ENCODE measurements around the gene AAK1. TPM values are rescaled to one million over a fixed set of nuclear protein-coding genes. Genes with fewer than 3 reads are reported as not detected.

The AAK1 gene
- total RNA-seq, 1 experiment from 2014 or later: 30.6 TPM

- Histone ChIP-seq H3K4me2 (ENCODE audit: insufficient read depth, insufficient read length, low read length) (no peak overlapping the region), H2BK120ac (ENCODE audit: low read depth, low read length, poor library complexity, severe bottlenecking) (no peak overlapping the region), H3K9ac (ENCODE audit: extremely low read depth, insufficient read length, low read length) (no peak overlapping the region), H4K20me1 (ENCODE audit: control insufficient read depth, insufficient read depth, insufficient read length) (no peaks in the 10 kb centered on the region), H3K23me2 (ENCODE audit: insufficient read length, low read depth, low read length, poor library complexity, severe bottlenecking) (no peaks in the 10 kb centered on the region), H3K79me1 (ENCODE audit: insufficient read depth, low read depth, low read length, poor library complexity, severe bottlenecking) (no peaks in the 10 kb centered on the region), H4K91ac (ENCODE audit: insufficient read length, low read depth, low read length) (no peak overlapping the region), H3K4me1 (ENCODE audit: insufficient read depth, low read length) (no peaks in the 10 kb centered on the region), H3K56ac (ENCODE audit: insufficient read length, low read depth, low read length) (no peak overlapping the region), H3K18ac (ENCODE audit: insufficient read length, low read depth, low read length) (no peak overlapping the region), H3K4ac (ENCODE audit: low read depth, low read length) (no peak overlapping the region), H2AK5ac (ENCODE audit: insufficient read length, low read length) (no peak overlapping the region), H2BK12ac (ENCODE audit: insufficient read length, low read depth, low read length) (no peak overlapping the region), H3T11ph (ENCODE audit: low read length) (no peak overlapping the region), H2AFZ (ENCODE audit: low read length) (no peak overlapping the region), H2BK20ac (ENCODE audit: low read depth, low read length, poor library complexity, severe bottlenecking) (no peak overlapping the region), H3K9me3 (ENCODE audit: control insufficient read depth, low read depth, low read length) (no peaks in the 10 kb centered on the region), H2BK5ac (ENCODE audit: insufficient read length, low read length) (no peak overlapping the region), H3K23ac (ENCODE audit: insufficient read length, low read depth, low read length) (no peak overlapping the region), H3K27me3 (ENCODE audit: insufficient read depth, low read length) (no peaks in the 10 kb centered on the region), H4K8ac (replicated peaks; ENCODE audit: insufficient read length, low read depth, low read length) (no peak overlapping the region), H3K79me2 (ENCODE audit: insufficient read depth, low read length) (no peaks in the 10 kb centered on the region), H3K27ac (ENCODE audit: insufficient read length, low read depth, low read length) (no peak overlapping the region), H3K14ac (ENCODE audit: insufficient read depth, low read length) (no peak overlapping the region), H2BK15ac (ENCODE audit: low read depth, low read length) (no peak overlapping the region), H4K5ac (ENCODE audit: insufficient read length, low read depth, low read length) (no peak overlapping the region)
- no peak overlapping the region for H3K4me3 Mint-ChIP-seq
- WGBS (ENCODE audit: extremely low coverage, insufficient read length, low lambda C conversion rate): no CpG with 5 or more reads among the region's 3 CpGs
- peaks cover 10 to 16% of the 10 kb centered on the region in 2 experiments for H3K4me1 Mint-ChIP-seq
- H3K9me3 Mint-ChIP-seq: no peaks in the 10 kb centered on the region
- TF ChIP-seq CTCF (conservative IDR thresholded peaks at IDR 0.05): no peak
- no peaks in the 10 kb centered on the region for H3K27me3 Mint-ChIP-seq (ENCODE audit: low read depth)
- DNase-seq: no peak
- peaks cover 19 to 56% (median 51%) of the 10 kb centered on the region in 3 experiments; a peak in 6 of 7 replicates for H3K36me3 Mint-ChIP-seq (ENCODE audit: insufficient read depth in 1 of 3, low read depth in 3 of 3)
- H3K27ac Mint-ChIP-seq: no peak overlapping the region; a peak in 1 of 7 replicates
These were observed 131.1 kb downstream of the AAK1 start for GRCh38 chr2:69512446-69512845.
